ENCODE measurements around the gene SPRYD3. TPM values are rescaled to one million over a fixed set of nuclear protein-coding genes. Genes with fewer than 3 reads are reported as not detected.

SPRYD3 gene
- total and polyA plus RNA-seq, 8 donors, result 25.7 to 47.2 (median 38.4) TPM

DNA sequence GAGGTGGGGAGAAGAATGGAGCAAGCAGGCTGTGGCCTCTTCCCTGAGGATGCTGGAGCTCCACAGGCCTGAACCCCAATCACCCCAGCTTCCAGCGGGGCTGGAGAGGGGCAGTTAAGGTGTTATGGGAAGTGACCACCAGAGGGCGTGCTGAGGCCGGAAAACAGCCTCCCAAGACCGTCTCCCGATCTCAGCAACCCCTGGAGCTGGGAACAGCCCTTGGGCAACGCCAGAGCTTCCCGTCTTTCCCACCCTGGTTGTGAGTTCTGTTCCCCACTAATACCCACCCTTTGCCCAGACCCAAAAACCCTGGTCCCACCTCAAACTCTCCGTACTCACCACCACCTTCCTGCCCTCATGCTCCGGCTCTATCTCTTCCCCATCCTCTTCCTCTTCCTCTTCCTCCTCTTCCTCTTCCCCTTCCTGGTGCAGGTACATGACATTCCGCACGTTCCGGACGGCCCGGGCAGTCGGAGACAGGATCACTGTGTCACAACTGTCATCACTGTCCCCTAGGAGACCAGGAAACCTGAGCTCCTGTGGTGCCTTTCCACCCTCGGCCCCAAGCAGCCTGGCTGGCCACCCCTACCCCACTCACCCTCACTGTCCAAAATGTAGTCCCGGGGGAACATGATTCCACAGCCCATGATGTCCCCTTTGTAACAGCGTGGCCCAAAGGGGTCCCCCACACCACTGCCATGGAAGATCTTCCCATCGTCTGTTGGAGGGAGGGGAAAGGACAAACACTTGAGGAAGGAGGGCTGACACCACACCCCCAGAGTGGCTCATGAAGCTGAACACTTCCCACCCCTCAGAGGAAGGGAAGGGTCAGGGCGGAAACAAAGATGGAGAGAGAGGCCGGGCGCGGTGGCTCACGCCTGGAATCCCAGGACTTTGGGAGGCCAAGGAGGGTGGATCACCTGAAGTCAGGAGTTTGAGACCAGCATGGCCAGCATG lies 12.9 kb downstream of the SPRYD3 start:
- peak; percentile 45 to 65 (median 56) for ATAC-seq
- Histone ChIP-seq H3K27ac (peak overlapping the region in 1 of 4 donors; percentile 28), H3K4me3 (no peak overlapping the region), H3K36me3 (peaks cover 0 to 25% (median 14%) of the 10 kb centered on the region in 3 donors), H3K4me1 (peaks cover 11 to 14% (median 13%) of the 10 kb centered on the region in 3 donors), H3K27me3 (no peaks in the 10 kb centered on the region), H3K9me3 (no peaks in the 10 kb centered on the region)
- FAIRE-seq, result no peak
- TF ChIP-seq, protein P1, sequence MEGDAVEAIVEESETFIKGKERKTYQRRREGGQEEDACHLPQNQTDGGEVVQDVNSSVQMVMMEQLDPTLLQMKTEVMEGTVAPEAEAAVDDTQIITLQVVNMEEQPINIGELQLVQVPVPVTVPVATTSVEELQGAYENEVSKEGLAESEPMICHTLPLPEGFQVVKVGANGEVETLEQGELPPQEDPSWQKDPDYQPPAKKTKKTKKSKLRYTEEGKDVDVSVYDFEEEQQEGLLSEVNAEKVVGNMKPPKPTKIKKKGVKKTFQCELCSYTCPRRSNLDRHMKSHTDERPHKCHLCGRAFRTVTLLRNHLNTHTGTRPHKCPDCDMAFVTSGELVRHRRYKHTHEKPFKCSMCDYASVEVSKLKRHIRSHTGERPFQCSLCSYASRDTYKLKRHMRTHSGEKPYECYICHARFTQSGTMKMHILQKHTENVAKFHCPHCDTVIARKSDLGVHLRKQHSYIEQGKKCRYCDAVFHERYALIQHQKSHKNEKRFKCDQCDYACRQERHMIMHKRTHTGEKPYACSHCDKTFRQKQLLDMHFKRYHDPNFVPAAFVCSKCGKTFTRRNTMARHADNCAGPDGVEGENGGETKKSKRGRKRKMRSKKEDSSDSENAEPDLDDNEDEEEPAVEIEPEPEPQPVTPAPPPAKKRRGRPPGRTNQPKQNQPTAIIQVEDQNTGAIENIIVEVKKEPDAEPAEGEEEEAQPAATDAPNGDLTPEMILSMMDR (IDR thresholded peaks at IDR 0.05), result peak; percentile 86 to 91 (median 88)
- intact Hi-C loops (cut with DNase I), result loop anchor here in 2 of 3 donors (2.0 to 10.0 kb wide), 2 partner anchors 33 to 129 kb away; no protein-coding TSS in a partner anchor
- DNase-seq, result peak; percentile 64 to 89 (median 80)
- 43 to 44% methylated on average over 24 of the region's 24 CpGs for WGBS, 2 donors

DNA sequence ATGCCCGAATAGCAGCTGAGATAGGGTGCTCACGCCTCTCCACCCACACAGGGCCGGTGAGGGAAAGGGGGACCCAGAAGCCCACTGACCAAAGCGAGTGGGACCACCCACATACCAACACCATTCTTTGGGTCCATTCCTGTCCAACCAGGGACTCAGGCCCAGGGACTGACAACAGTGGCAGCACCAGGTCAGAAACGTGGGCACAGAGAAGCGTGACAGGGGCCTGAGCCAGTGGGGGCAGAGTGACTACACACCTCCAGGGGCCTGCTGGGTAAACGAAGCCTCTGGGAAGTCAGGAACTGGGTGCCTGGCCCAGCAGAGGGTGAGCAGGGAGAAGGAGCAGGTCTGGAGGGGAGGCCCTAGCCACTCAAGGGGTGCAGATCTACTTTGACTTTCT lies 13.7 kb downstream of the SPRYD3 start:
- no peak overlapping the region for H3K27ac ChIP-seq

DNA sequence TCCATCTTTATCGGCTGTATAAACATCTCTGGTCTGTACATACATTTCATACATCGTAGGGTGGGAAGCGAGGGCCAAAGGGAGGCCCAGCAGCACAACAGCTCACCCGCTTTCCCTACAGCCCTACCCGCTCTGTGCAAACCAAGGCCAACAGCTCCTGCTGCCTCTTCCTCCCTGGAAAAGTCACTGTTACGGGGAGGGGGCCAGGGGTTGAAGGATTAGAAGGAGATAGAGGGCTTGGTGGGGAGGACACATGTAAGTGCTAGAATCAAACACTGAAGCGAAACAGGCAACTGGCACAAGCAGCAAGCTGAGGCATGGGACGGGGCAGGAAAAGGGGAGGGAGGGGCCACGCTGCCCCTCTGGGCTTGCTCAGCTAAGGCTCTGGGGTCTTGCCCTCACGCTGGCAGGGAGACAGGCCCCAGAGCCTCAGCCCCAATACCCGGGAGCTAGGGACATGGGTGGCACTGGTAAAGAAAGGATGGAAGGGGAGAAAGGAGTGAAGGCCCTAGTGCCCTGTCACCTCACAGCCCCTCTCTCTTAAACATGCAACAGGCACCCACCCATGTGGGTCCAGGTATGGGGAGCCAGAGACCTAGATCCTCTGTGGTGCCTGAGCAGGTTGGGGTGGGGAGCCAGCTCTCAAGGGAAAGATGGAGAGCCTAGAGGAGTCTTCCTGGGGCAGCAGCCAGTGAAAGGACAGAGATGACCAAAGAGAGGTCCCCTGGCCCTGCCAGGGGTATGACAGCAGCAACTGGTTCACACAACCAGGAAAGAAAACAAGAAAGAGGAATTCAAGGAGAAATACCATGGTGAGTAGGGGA lies 14.4 kb downstream of the SPRYD3 start:
- Histone ChIP-seq H3K36me3 (peaks cover 0 to 17% (median 14%) of the 10 kb centered on the region in 3 donors), H3K4me1 (peaks cover 18 to 22% (median 22%) of the 10 kb centered on the region in 3 donors), H3K9me3 (no peaks in the 10 kb centered on the region), H3K27me3 (no peaks in the 10 kb centered on the region), H3K4me3 (no peak overlapping the region), H3K27ac (no peak overlapping the region)
- intact Hi-C loops (cut with DNase I), result loop anchor here in 2 of 3 donors (5.0 to 10.0 kb wide), 2 partner anchors 32 to 130 kb away; partner anchors contain the start of gene IGFBP6 (in 1 of the 2)
- FAIRE-seq, result no peak
- 89% methylated on average over 11 of the region's 11 CpGs for WGBS, 2 donors
- DNase-seq, result peak in 2 of 6 donors; percentile 16 to 18
- TF ChIP-seq, protein P1 (IDR thresholded peaks at IDR 0.05), result no peak
- no peak for ATAC-seq

More for the DNA sequence above, 13.7 kb downstream of the SPRYD3 start:
- TF ChIP-seq, protein P1 (IDR thresholded peaks at IDR 0.05), result no peak
- no peaks in the 10 kb centered on the region for H3K27me3 ChIP-seq
- H3K4me3 ChIP-seq, result no peak overlapping the region
- peaks cover 18 to 21% (median 21%) of the 10 kb centered on the region in 3 donors for H3K4me1 ChIP-seq
- WGBS, 2 donors, result 76% methylated on average over 7 of the region's 7 CpGs
- intact Hi-C loops (cut with DNase I), result loop anchor here in 2 of 3 donors (10.0 kb wide), 1 partner anchor 129 kb away; no protein-coding TSS in a partner anchor
- H3K9me3 ChIP-seq, result no peaks in the 10 kb centered on the region
- FAIRE-seq (no peak), DNase-seq (peak in 3 of 6 donors; percentile 15 to 74 (median 26)), ATAC-seq (no peak)
- peaks cover 0 to 21% (median 14%) of the 10 kb centered on the region in 3 donors for H3K36me3 ChIP-seq

DNA sequence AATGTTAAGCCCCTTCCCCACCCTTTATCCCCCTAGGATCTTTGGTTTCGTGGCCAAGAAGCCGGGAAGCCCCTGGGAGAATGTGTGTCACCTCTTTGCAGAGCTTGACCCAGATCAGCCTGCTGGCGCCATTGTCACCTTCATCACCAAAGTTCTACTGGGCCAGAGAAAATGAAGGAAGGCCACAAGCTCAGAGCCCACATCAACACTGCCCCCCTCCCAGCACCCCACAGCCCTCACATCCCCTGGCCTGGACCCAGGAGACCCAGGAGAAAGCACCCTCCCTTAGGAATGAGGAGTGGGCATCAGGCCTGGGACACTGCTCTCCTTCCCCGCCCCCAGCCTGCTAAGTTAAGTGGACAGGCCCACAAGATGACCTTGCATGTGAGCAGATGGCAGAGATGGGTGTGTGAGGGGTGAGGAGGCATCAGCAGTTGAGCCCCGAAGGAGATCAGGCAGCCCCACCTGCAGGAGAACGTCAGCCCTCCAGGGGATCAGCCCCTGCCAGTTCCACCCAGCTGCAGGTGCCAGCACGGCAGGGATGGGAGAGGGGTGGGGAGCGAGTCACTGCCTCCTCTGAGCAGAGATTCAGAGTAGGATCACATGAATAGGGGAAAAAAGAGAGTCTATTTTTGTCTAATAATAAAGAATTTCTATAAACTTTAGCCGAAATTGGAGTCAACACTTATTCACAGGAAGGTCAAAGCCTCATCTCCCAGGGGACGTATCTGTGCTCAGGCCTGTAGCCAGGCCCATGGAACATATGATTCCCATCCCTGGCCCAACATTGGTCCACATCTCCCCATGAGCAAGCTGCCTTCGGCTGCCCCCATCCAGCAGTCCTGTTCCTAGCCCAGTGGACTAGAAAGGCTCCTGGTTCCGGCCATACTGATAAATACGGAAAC lies 15.2 kb downstream of the SPRYD3 start:
- no peak for FAIRE-seq
- Histone ChIP-seq H3K27ac (peak overlapping the region in 1 of 4 donors; percentile 1), H3K4me1 (peaks cover 18 to 22% (median 22%) of the 10 kb centered on the region in 3 donors), H3K27me3 (no peaks in the 10 kb centered on the region), H3K9me3 (no peaks in the 10 kb centered on the region), H3K4me3 (no peak overlapping the region), H3K36me3 (peaks cover 0 to 17% (median 14%) of the 10 kb centered on the region in 3 donors)
- ATAC-seq, result no peak
- 71 to 76% methylated on average over 13 of the region's 13 CpGs for WGBS, 2 donors
- peak in 4 of 6 donors; percentile 22 to 70 (median 36) for DNase-seq
- intact Hi-C loops (cut with DNase I), result loop anchor here in 2 of 3 donors (5.0 to 10.0 kb wide), 2 partner anchors 33 to 131 kb away; partner anchors contain the start of gene IGFBP6 (in 1 of the 2)
- TF ChIP-seq, protein P1 (IDR thresholded peaks at IDR 0.05), result no peak

All from pancreas (tissue), 10 donors.